RWPE2 (cell line): ENCODE data around the gene PAFAH1B2.

Experiments
- ATAC-seq: fragments of 200-7000 bp; cut with Tn5 transposase; 3 replicates; pipeline ENCODE4 v1.9.1; 2021; ENCODE audit warnings: low read depth
- DNase-seq: peaks from one replicate; pipeline ENCODE4 v3.0.0-alpha.2; 2020; ENCODE audit warnings: low spot score
- H3K27ac ChIP-seq: fragments of 450-650 bp; 2 replicates; pipeline ENCODE4 v1.5.1; 2017; ENCODE audit warnings: mild to moderate bottlenecking; ENCODE audit not compliant: poor library complexity, severe bottlenecking
- H3K27me3 ChIP-seq: fragments of 250-450 bp; sonication (Bioruptor Pico); 2 replicates; pipeline ENCODE4 v1.5.1; 2021; ENCODE audit warnings: mild to moderate bottlenecking, moderate library complexity; ENCODE audit not compliant: insufficient read depth, poor library complexity, severe bottlenecking
- H3K36me3 ChIP-seq: fragments of 250-450 bp; sonication (Bioruptor Pico); 2 replicates; pipeline ENCODE4 v1.5.1; 2020; ENCODE audit warnings: low read depth, mild to moderate bottlenecking, moderate library complexity
- H3K4me1 ChIP-seq: fragments of 250-450 bp; sonication (Bioruptor Pico); 2 replicates; pipeline ENCODE4 v1.5.1; 2021; ENCODE audit warnings: mild to moderate bottlenecking, moderate library complexity; ENCODE audit not compliant: insufficient read depth, poor library complexity, severe bottlenecking
- H3K4me3 ChIP-seq: fragments of 250-450 bp; sonication (Bioruptor Pico); 2 replicates; pipeline ENCODE4 v1.5.1; 2021; ENCODE audit warnings: mild to moderate bottlenecking, moderate library complexity; ENCODE audit not compliant: severe bottlenecking
- H3K9me3 ChIP-seq: fragments of 250-450 bp; sonication (Bioruptor Pico); 2 replicates; pipeline ENCODE4 v1.5.1; 2021; ENCODE audit warnings: mild to moderate bottlenecking, moderate library complexity; ENCODE audit not compliant: severe bottlenecking
- CTCF ChIP-seq: fragments of 450-650 bp; IDR thresholded peaks from one replicate; pipeline ENCODE4 v1.5.1; 2017; ENCODE audit warnings: mild to moderate bottlenecking, moderate library complexity; ENCODE audit not compliant: poor library complexity, severe bottlenecking

The PAFAH1B2 gene

GRCh38 chr11:117194267-117194666 lies 50.2 kb downstream of the PAFAH1B2 start:
- no peak overlapping the region for H3K4me3 ChIP-seq
- no peaks in the 10 kb centered on the region for H3K27me3 ChIP-seq
- H3K9me3 ChIP-seq, result no peaks in the 10 kb centered on the region
- DNase-seq, result no peak
- H3K4me1 ChIP-seq, result peaks cover 4% of the 10 kb centered on the region
- no peak for TF ChIP-seq CTCF
- no peak for ATAC-seq
- no peak overlapping the region for H3K27ac ChIP-seq
- peaks cover 8% of the 10 kb centered on the region; the same call in 1 of the 2 replicates for H3K36me3 ChIP-seq

DNA sequence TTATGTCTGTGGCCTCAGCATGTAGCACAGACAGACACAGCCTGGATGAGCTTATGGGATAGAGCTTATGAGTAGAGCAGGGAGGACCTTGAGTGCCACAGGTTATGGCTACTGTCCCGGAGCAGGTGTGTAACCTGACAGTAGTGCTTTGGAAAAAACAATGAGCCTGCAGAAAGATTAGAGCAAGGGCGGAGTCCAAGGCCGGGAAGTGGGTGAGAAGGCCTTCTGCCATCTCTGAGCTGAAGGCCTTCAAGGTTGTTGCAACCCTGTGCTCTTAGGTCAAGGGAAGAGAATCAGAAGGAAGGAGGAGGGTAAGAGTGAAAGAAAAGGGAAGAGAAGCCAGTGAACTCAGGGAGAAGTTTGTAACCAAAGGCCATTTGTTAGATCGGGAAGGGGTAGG lies 51.2 kb downstream of the PAFAH1B2 start:
- TF ChIP-seq CTCF, result no peak
- ATAC-seq, result no peak
- Histone ChIP-seq H3K36me3 (peaks cover 4% of the 10 kb centered on the region; the same call in 1 of the 2 replicates), H3K4me3 (no peak overlapping the region), H3K27me3 (no peaks in the 10 kb centered on the region), H3K9me3 (no peaks in the 10 kb centered on the region), H3K27ac (no peak overlapping the region), H3K4me1 (peaks cover 4% of the 10 kb centered on the region)
- no peak for DNase-seq

- H3K36me3 ChIP-seq, result peaks cover under 1% of the 10 kb centered on the region; the same call in 1 of the 2 replicates
- H3K9me3 ChIP-seq, result no peaks in the 10 kb centered on the region
- no peaks in the 10 kb centered on the region for H3K27me3 ChIP-seq
- no peak for TF ChIP-seq CTCF
- peaks cover 4% of the 10 kb centered on the region for H3K4me1 ChIP-seq
- DNase-seq (no peak), ATAC-seq (no peak)
- no peak overlapping the region for H3K4me3 ChIP-seq
- H3K27ac ChIP-seq, result no peak overlapping the region
Measured at GRCh38 chr11:117195761-117196160, 51.7 kb downstream of the PAFAH1B2 start.

DNA sequence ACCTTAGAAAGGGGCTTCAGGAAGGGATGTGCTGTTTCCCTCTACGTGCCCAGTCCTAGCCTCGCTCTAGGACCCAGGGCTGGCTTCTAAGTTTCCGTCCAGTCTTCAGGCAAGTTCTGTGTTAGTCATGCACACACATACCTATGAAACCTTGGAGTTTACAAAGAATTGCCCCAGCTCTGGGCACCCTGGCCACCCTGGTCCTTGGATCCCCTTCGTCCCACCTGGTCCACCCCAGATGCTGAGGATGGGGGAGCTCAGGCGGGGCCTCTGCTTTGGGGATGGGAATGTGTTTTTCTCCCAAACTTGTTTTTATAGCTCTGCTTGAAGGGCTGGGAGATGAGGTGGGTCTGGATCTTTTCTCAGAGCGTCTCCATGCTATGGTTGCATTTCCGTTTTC lies 52.9 kb downstream of the PAFAH1B2 start:
- no peak overlapping the region for H3K4me3 ChIP-seq
- no peaks in the 10 kb centered on the region for H3K27me3 ChIP-seq
- no peak overlapping the region for H3K27ac ChIP-seq
- DNase-seq, result no peak
- H3K4me1 ChIP-seq, result peaks cover 4% of the 10 kb centered on the region
- no peak for ATAC-seq
- no peak for TF ChIP-seq CTCF
- no peaks in the 10 kb centered on the region for H3K36me3 ChIP-seq
- H3K9me3 ChIP-seq, result no peaks in the 10 kb centered on the region

DNA sequence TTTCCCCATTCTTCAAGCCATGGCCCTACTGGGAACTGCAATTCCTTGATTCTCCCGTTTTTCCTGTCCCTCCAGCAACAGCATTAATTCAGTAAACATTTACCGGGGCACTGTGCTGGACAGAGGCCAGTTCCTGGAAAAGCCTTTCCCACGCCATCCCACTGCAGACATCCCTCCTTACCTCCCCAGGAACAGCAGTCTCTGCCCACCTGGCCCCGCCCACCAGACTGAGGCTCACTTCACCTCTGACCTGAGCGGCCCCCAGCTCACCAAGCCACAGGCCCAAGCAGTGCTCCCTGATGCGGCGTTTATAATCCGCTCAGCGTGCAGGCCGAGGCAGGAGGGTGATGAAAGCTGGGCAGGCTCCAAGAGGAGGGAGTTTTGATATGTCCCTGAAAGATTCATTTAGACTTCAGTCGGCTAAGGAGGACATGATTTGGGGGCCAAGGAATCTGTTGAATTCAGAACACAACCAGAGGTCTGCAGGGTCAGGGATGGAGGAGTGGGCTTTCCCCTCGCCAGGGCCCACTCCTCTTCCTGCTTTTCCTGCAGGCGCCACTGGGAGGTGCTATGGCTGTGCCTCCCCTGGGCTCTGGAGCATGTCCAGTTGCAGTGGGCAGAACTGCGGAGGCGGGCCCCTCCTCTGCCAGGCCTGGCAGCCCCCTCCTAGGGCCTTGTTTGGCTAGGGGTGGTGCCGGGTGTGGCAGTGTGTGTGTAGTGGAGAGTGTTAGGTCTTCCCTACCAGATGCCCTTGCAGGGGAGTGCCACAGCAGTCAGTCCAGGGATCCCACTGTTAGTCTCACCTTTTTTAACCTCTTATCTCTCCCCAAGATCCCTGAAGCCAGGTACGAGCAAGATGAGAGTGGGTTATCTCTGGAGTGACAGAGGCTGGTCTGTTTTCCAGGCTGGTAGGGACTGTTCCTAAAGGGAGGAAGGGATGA lies 53.7 kb downstream of the PAFAH1B2 start:
- no peak for TF ChIP-seq CTCF
- Histone ChIP-seq H3K27ac (peak overlapping the region; percentile 51), H3K36me3 (no peaks in the 10 kb centered on the region), H3K9me3 (no peaks in the 10 kb centered on the region), H3K27me3 (no peaks in the 10 kb centered on the region), H3K4me3 (no peak overlapping the region), H3K4me1 (peaks cover 4% of the 10 kb centered on the region)
- no peak for DNase-seq
- no peak for ATAC-seq
